Upper lobe of left lung (tissue), 6 donors: ENCODE data around the gene FARP1. TPM values are rescaled to one million over a fixed set of nuclear protein-coding genes. Genes with fewer than 3 reads are reported as not detected.

ENCODE experiments used
- ATAC-seq, 2 donors: fragments of 200-7000 bp; cut with Tn5 transposase; one replicate each; pipeline ENCODE4 v1.9.1; 2022; ENCODE audit warnings: mild to moderate bottlenecking in 2 of 2, moderate library complexity in 2 of 2; ENCODE audit not compliant: low FRiP score in 2 of 2
- DNase-seq, 2 donors: peaks; one replicate each; pipeline ENCODE4 v3.0.0-alpha.2; 2019 to 2020
- H3K27ac ChIP-seq, 4 donors: fragments of 200-600 bp; sonication (generic); one replicate each; pipeline ENCODE4 v1.5.1; 2016 to 2019
- H3K27me3 ChIP-seq, 4 donors: fragments of 200-600 bp; sonication (generic); one replicate each; pipeline ENCODE4 v1.5.1; 2017 to 2019
- H3K36me3 ChIP-seq, 4 donors: fragments of 200-600 bp; sonication (generic); one replicate each; pipeline ENCODE4 v1.5.1; 2016 to 2019
- H3K4me1 ChIP-seq, 4 donors: fragments of 200-600 bp; sonication (generic); one replicate each; pipeline ENCODE4 v1.5.1; 2018 to 2019
- H3K4me3 ChIP-seq, 4 donors: fragments of 200-600 bp; sonication (generic); one replicate each; pipeline ENCODE4 v1.5.1; 2017 to 2019; ENCODE audit warnings: mild to moderate bottlenecking in 2 of 4, moderate library complexity in 1 of 4
- H3K9me3 ChIP-seq, 4 donors: fragments of 200-600 bp; sonication (generic); one replicate each; pipeline ENCODE4 v1.5.1; 2018 to 2019
- EP300 ChIP-seq, 4 donors: sonication (generic); formaldehyde crosslinking; IDR thresholded peaks; one replicate each; pipeline ENCODE4 v1.5.1; 2017; ENCODE audit warnings: antibody characterized with exemption in 4 of 4, control low read depth in 2 of 4
- POLR2A ChIP-seq, 4 donors: fragments of 450-650 bp; IDR thresholded peaks; one replicate each; pipeline ENCODE4 v1.5.1; 2016 to 2017; ENCODE audit warnings: antibody characterized with exemption in 4 of 4, mild to moderate bottlenecking in 2 of 4
- POLR2AphosphoS5 ChIP-seq, 2 donors: sonication (generic); formaldehyde crosslinking; IDR thresholded peaks; one replicate each; pipeline ENCODE4 v1.5.1; 2017; ENCODE audit warnings: antibody characterized with exemption in 2 of 2
- WGBS, 2 donors: methylation state at CpG; one replicate each; pipeline ENCODE4 v1.1.5; 2017 to 2018; 5-methylcytosine and 5-hydroxymethylcytosine counted together
- total RNA-seq, 6 donors: library from RNA; depleted of rRNA in 4 of 6; stranded (reverse); fragments of >200 nt in 4 of 6; gene quantifications; one replicate each; pipeline versions ENCODE4 v1.1.0 to v1.2.1, GENCODE V29; 2016 to 2021
- TF ChIP-seq, protein P1 (sequence below), 6 experiments: fragments of 450-650 bp in 4 of 6; fragments of 200-600 bp in 2 of 6; sonication (generic) in 2 of 6; IDR thresholded peaks; one replicate each; pipeline ENCODE4 v1.5.1; 2016 to 2019; ENCODE audit warnings: antibody characterized with exemption in 6 of 6
- donor health status: DM: no; HTN: no; CAD: no; lungs with moderate emphysema.
- donor health status: DM: no; HTN: yes; CAD: no; lungs with severe emphysema.

Gene FARP1
- total RNA-seq, 6 donors from 2014 or later: 65.7 to 111 (median 91.8) TPM

DNA sequence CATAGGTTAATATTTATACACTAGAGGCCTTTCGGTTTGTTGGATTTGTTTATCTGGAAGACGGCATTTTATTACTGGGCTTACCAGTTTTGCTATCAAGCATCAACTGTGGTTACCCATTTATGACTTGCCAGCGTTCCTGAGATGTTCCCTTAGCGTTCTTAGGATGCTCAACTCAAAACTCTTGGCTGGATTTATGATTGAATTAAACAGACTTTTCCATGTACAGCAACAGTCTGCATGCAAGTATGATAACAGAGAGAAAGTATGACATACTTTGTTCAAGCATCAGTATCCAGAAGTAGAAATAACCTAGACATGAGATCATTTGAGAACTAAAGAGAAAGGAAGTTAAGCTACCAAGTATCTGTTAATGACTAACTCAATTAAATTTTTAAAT lies 64.1 kb downstream of the FARP1 start:
- H3K27me3 ChIP-seq: no peaks in the 10 kb centered on the region
- no peak overlapping the region for H3K4me3 ChIP-seq
- H3K27ac ChIP-seq: peak overlapping the region in 1 of 4 donors; percentile 42
- no peaks in the 10 kb centered on the region for H3K36me3 ChIP-seq
- no peak for DNase-seq
- WGBS, 2 donors: 60 to 70% methylated on average over 4 of the region's 4 CpGs
- peaks cover 0 to 8% (median 2%) of the 10 kb centered on the region in 4 donors for H3K4me1 ChIP-seq
- no peak for TF ChIP-seq POLR2A (IDR thresholded peaks at IDR 0.05)
- no peak for TF ChIP-seq POLR2AphosphoS5 (IDR thresholded peaks at IDR 0.05)
- TF ChIP-seq, protein P1, sequence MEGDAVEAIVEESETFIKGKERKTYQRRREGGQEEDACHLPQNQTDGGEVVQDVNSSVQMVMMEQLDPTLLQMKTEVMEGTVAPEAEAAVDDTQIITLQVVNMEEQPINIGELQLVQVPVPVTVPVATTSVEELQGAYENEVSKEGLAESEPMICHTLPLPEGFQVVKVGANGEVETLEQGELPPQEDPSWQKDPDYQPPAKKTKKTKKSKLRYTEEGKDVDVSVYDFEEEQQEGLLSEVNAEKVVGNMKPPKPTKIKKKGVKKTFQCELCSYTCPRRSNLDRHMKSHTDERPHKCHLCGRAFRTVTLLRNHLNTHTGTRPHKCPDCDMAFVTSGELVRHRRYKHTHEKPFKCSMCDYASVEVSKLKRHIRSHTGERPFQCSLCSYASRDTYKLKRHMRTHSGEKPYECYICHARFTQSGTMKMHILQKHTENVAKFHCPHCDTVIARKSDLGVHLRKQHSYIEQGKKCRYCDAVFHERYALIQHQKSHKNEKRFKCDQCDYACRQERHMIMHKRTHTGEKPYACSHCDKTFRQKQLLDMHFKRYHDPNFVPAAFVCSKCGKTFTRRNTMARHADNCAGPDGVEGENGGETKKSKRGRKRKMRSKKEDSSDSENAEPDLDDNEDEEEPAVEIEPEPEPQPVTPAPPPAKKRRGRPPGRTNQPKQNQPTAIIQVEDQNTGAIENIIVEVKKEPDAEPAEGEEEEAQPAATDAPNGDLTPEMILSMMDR (IDR thresholded peaks at IDR 0.05): no peak
- TF ChIP-seq EP300 (IDR thresholded peaks at IDR 0.05): no peak
- ATAC-seq: peak in 1 of 2 donors; percentile 53
- H3K9me3 ChIP-seq: peaks cover 0 to 10% (median 3%) of the 10 kb centered on the region in 4 donors

DNA sequence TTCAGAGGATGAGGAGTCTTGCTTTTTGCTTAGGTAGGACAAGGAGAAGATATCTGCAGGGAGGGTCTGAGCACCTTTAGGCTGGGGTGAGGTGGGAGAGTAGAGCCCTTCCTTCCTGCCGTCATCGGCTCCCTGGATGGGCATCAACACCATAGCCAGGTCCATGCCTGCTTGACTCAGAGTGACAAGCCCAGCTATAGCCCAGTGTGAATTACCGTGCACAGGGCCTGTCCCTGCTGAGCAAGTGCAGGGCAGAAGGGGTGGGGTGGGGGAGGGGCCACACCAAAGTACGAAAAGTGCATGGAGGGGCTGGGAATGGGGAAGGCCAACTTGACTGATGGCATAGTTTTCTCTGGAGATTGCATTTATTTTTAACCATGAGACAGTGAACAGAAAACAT lies 64.5 kb downstream of the FARP1 start:
- H3K4me3 ChIP-seq: no peak overlapping the region
- TF ChIP-seq POLR2AphosphoS5 (IDR thresholded peaks at IDR 0.05) (no peak), POLR2A (IDR thresholded peaks at IDR 0.05) (no peak), EP300 (IDR thresholded peaks at IDR 0.05) (no peak)
- TF ChIP-seq, protein P1 (IDR thresholded peaks at IDR 0.05): no peak
- peaks cover 0 to 10% (median 3%) of the 10 kb centered on the region in 4 donors for H3K9me3 ChIP-seq
- H3K27ac ChIP-seq: peak overlapping the region in 2 of 4 donors; percentile 23 to 42
- 69 to 71% methylated on average over 4 of the region's 4 CpGs for WGBS, 2 donors
- H3K27me3 ChIP-seq: no peaks in the 10 kb centered on the region
- peak in 1 of 2 donors; percentile 71 for ATAC-seq
- H3K36me3 ChIP-seq: no peaks in the 10 kb centered on the region
- no peak for DNase-seq
- peaks cover 0 to 8% (median 2%) of the 10 kb centered on the region in 4 donors for H3K4me1 ChIP-seq

DNA sequence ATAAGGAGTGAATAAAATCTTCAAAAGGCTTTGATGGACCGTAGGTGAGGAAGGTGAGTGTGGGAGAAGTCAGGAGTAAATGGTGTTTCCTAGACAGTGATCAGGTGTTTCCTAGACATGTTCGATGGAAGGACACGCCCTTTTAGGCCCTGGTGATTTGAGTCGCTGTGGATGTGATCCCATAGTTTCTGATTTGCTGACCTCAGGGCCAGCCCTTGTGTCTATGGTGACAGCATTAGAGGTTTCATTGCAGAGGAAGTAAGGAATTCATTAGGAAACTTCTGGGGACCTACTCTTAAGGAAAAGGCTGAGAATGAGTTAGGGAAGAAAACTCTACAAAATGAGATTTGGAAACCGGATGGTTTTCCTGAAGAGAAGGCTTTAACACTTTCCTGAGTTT lies 65.7 kb downstream of the FARP1 start:
- WGBS, 2 donors: 85 to 93% methylated on average over 5 of the region's 5 CpGs
- Histone ChIP-seq H3K27me3 (no peaks in the 10 kb centered on the region), H3K4me1 (peaks cover 0 to 8% (median under 1%) of the 10 kb centered on the region in 4 donors), H3K9me3 (peaks cover 0 to 10% (median 3%) of the 10 kb centered on the region in 4 donors), H3K27ac (no peak overlapping the region), H3K36me3 (peaks cover 0 to 3% (median 0%) of the 10 kb centered on the region in 4 donors), H3K4me3 (no peak overlapping the region)
- TF ChIP-seq POLR2AphosphoS5 (IDR thresholded peaks at IDR 0.05) (no peak), EP300 (IDR thresholded peaks at IDR 0.05) (no peak), POLR2A (IDR thresholded peaks at IDR 0.05) (no peak)
- TF ChIP-seq, protein P1 (IDR thresholded peaks at IDR 0.05): no peak
- ATAC-seq (no peak), DNase-seq (no peak)

DNA sequence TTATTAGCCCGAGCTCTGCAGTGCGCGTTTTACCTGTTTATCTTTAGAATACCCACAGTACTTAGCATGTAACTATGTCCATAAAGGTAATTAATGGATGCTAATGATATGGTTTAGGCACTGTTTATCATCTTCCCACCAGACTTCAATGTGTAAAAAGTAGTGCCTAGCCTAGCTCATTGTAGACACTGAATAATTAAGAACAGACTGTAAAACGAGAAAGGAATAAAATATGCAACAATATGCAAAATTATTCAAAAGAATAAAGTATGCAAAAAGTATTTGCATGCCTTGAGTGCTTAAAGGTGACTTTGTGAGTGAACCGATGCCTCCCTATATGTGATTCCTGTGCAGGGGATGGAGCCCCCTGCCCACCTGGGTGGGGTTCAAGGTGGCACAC lies 69.9 kb downstream of the FARP1 start:
- ATAC-seq: no peak

More for the DNA sequence above, 69.9 kb downstream of the FARP1 start:
- TF ChIP-seq POLR2A (IDR thresholded peaks at IDR 0.05) (no peak), EP300 (IDR thresholded peaks at IDR 0.05) (no peak), POLR2AphosphoS5 (IDR thresholded peaks at IDR 0.05) (no peak)
- TF ChIP-seq, protein P1 (IDR thresholded peaks at IDR 0.05): no peak
- Histone ChIP-seq H3K27me3 (no peaks in the 10 kb centered on the region), H3K4me3 (no peak overlapping the region), H3K9me3 (no peaks in the 10 kb centered on the region), H3K4me1 (peaks cover 25 to 42% (median 34%) of the 10 kb centered on the region in 4 donors), H3K36me3 (peaks cover 0 to 7% (median 0%) of the 10 kb centered on the region in 4 donors), H3K27ac (no peak overlapping the region)
- no peak for DNase-seq
- 86 to 90% methylated on average over 5 of the region's 5 CpGs for WGBS, 2 donors
